NCI-H526 (cell line): ENCODE measurements around the gene CCDC89.

Source experiments
- DNase-seq, 2 experiments: peaks; one replicate each; lab custom pipeline; 2025; lab: John Stamatoyannopoulos, UW

Gene CCDC89

GRCh38 chr11:85685820-85686459 is at the start of gene CCDC89:
Gene CCDC89 (minus strand): TSS chr11:85686195. CDS start chr11:85686130, 65 bp downstream.
- DNase-seq, result peak; percentile 20 to 26

GRCh38 chr11:85732965-85733364 is 47.0 kb upstream of the CCDC89 start:
- DNase-seq, result no peak

- no peak for DNase-seq
Observed at GRCh38 chr11:85726381-85726780, 40.4 kb upstream of the CCDC89 start.

- no peak for DNase-seq
Observed at GRCh38 chr11:85725510-85726258, 39.7 kb upstream of the CCDC89 start.

- DNase-seq, result no peak
Observed at GRCh38 chr11:85724748-85725465, 38.9 kb upstream of the CCDC89 start.

- no peak for DNase-seq
Observed at GRCh38 chr11:85723088-85723487, 37.1 kb upstream of the CCDC89 start.

GRCh38 chr11:85721191-85721590 is 35.2 kb upstream of the CCDC89 start:
- no peak for DNase-seq

GRCh38 chr11:85718991-85719807 is 33.2 kb upstream of the CCDC89 start:
- peak in 1 of 2 experiments; percentile 28 for DNase-seq

GRCh38 chr11:85718126-85718943 is 32.3 kb upstream of the CCDC89 start:
- DNase-seq, result peak in 1 of 2 experiments; percentile 44

GRCh38 chr11:85717429-85717828 is 31.4 kb upstream of the CCDC89 start:
- no peak for DNase-seq

GRCh38 chr11:85712953-85713352 is 27.0 kb upstream of the CCDC89 start:
- DNase-seq, result no peak

GRCh38 chr11:85710917-85711316 is 24.9 kb upstream of the CCDC89 start:
- DNase-seq, result no peak

- DNase-seq, result no peak
Observed at GRCh38 chr11:85709941-85710702, 24.1 kb upstream of the CCDC89 start.

- DNase-seq, result no peak
Observed at GRCh38 chr11:85705800-85706199, 19.8 kb upstream of the CCDC89 start.

- no peak for DNase-seq
Observed at GRCh38 chr11:85704967-85705366, 19.0 kb upstream of the CCDC89 start.

- DNase-seq, result no peak
Observed at GRCh38 chr11:85699957-85700741, 14.2 kb upstream of the CCDC89 start.

- DNase-seq, result no peak
Observed at GRCh38 chr11:85698195-85698594, 12.2 kb upstream of the CCDC89 start.

GRCh38 chr11:85697747-85698146 is 11.8 kb upstream of the CCDC89 start:
- no peak for DNase-seq

- DNase-seq, result no peak
Observed at GRCh38 chr11:85695546-85695945, 9.6 kb upstream of the CCDC89 start.
